B cell (primary cell): Measurements from ENCODE around the gene AOPEP. TPM values are rescaled to one million over a fixed set of nuclear protein-coding genes. Genes with fewer than 3 reads are reported as not detected.

Source experiments
- ATAC-seq: fragments of 200-7000 bp; cut with Tn5 transposase; one replicate; pipeline ENCODE4 v1.10.0; 2021; ENCODE audit warnings: low read depth, mild to moderate bottlenecking, moderate number of reproducible peaks, moderate library complexity
- CTCF ChIA-PET: fragments of 350-600 bp; sonication (Branson Sonifier 250); formaldehyde crosslinking; loops from one replicate; lab custom pipeline; 2021; ENCODE audit warnings: antibody characterized with exemption, inconsistent platforms; lab: Charles Lee
- POLR2A ChIA-PET: fragments of 350-600 bp; sonication (Branson Sonifier 250); formaldehyde crosslinking; loops from one replicate; lab custom pipeline; 2021; ENCODE audit warnings: antibody characterized with exemption; lab: Charles Lee
- DNase-seq: peaks from one replicate; pipeline ENCODE4 v3.0.0; 2013
- H2AFZ ChIP-seq: 2 replicates; pipeline ENCODE4 v1.6.1; 2012; ENCODE audit warnings: mild to moderate bottlenecking, low read depth, low read length; ENCODE audit not compliant: insufficient read depth, poor library complexity, severe bottlenecking
- H3K27ac ChIP-seq, 2 donors: 1 replicate in 1 of 2; 2 replicates in 1 of 2; pipeline ENCODE4 v1.5.1; 2012 to 2013; ENCODE audit warnings: low read length in 2 of 2, mild to moderate bottlenecking in 2 of 2, moderate library complexity in 1 of 2
- H3K27me3 ChIP-seq, 4 experiments: fragments of 200-600 bp in 1 of 4; sonication (generic) in 1 of 4; replicated peaks in 1 of 4; 1 replicate in 2 of 4; 2 replicates in 2 of 4; pipeline versions ENCODE4 v1.6.1 to v1.7.0; 2013 to 2016; ENCODE audit warnings: low read length in 3 of 4, mild to moderate bottlenecking in 2 of 4, mixed read lengths in 1 of 4, moderate library complexity in 1 of 4; ENCODE audit not compliant: insufficient read depth in 4 of 4, control insufficient read depth in 3 of 4; ENCODE audit errors: control extremely low read depth in 1 of 4
- H3K36me3 ChIP-seq, 2 experiments: replicated peaks in 1 of 2; 1 replicate in 1 of 2; 2 replicates in 1 of 2; pipeline versions ENCODE4 v1.6.1 to v1.7.1; 2013; ENCODE audit warnings: low read length in 1 of 2; ENCODE audit not compliant: insufficient read depth in 2 of 2, control insufficient read depth in 1 of 2; ENCODE audit errors: control extremely low read depth in 1 of 2, extremely low read depth in 1 of 2
- H3K4me1 ChIP-seq, 2 donors: fragments of 200-600 bp in 1 of 2; sonication (generic) in 1 of 2; 1 replicate in 1 of 2; 2 replicates in 1 of 2; pipeline versions ENCODE4 v1.5.1 to v1.6.1; 2013 to 2017; ENCODE audit warnings: low read length in 2 of 2; ENCODE audit not compliant: control insufficient read depth in 2 of 2, insufficient read depth in 2 of 2
- H3K4me2 ChIP-seq: replicated peaks from 2 replicates; pipeline ENCODE3; 2012; ENCODE audit warnings: mild to moderate bottlenecking, low read depth, low read length; ENCODE audit not compliant: poor library complexity, severe bottlenecking
- H3K4me3 ChIP-seq, 5 experiments: fragments of 200-600 bp in 1 of 5; sonication (generic) in 1 of 5; 1 replicate in 3 of 5; 2 replicates in 2 of 5; pipeline versions ENCODE4 v1.5.1 to v1.7.0; 2011 to 2016; ENCODE audit warnings: low read length in 4 of 5, mild to moderate bottlenecking in 4 of 5, low read depth in 2 of 5, control low read depth in 1 of 5, moderate library complexity in 1 of 5; ENCODE audit not compliant: insufficient read depth in 1 of 5; ENCODE audit errors: control extremely low read depth in 1 of 5, extremely low read depth in 1 of 5
- H3K79me2 ChIP-seq: fragments of 200-600 bp; sonication (generic); one replicate; pipeline ENCODE4 v1.6.0; 2016; ENCODE audit warnings: low read length; ENCODE audit not compliant: control insufficient read depth, insufficient read depth
- H3K9ac ChIP-seq: fragments of 200-600 bp; sonication (generic); 2 replicates; pipeline ENCODE4 v1.6.1; 2017; ENCODE audit warnings: mild to moderate bottlenecking, low read length, moderate library complexity
- H3K9me3 ChIP-seq, 3 donors: one replicate each; pipeline versions ENCODE4 v1.6.1 to v1.7.1; 2013; ENCODE audit warnings: low read length in 2 of 3; ENCODE audit not compliant: control insufficient read depth in 2 of 3, insufficient read depth in 1 of 3; ENCODE audit errors: control extremely low read depth in 1 of 3
- H4K20me1 ChIP-seq: 2 replicates; pipeline ENCODE4 v1.6.0; 2012; ENCODE audit warnings: mild to moderate bottlenecking, low read length; ENCODE audit not compliant: insufficient read depth, control insufficient read depth, poor library complexity, severe bottlenecking
- H3K27ac Mint-ChIP-seq: one replicate; pipeline ENCODE4 v1.8.0; 2021; ENCODE audit warnings: mixed read lengths
- H3K27me3 Mint-ChIP-seq: one replicate; pipeline ENCODE4 v1.8.0; 2021; ENCODE audit warnings: mixed read lengths
- H3K4me1 Mint-ChIP-seq: one replicate; pipeline ENCODE4 v1.8.0; 2021; ENCODE audit warnings: mixed read lengths
- H3K4me3 Mint-ChIP-seq: one replicate; pipeline ENCODE4 v1.8.0; 2021; ENCODE audit warnings: mixed read lengths
- H3K9me3 Mint-ChIP-seq: one replicate; pipeline ENCODE4 v1.8.0; 2022; ENCODE audit warnings: mixed read lengths; ENCODE audit not compliant: insufficient read depth
- CTCF ChIP-seq: fragments of 200-600 bp; IDR thresholded peaks from one replicate; pipeline ENCODE4 v1.8.0; 2022; ENCODE audit warnings: antibody characterized with exemption, mild to moderate bottlenecking
- EZH2 ChIP-seq: IDR thresholded peaks from 2 replicates; pipeline ENCODE4 v1.6.1; 2012; ENCODE audit warnings: borderline replicate concordance, low read depth, mild to moderate bottlenecking, moderate library complexity, low read length; ENCODE audit not compliant: insufficient read depth, poor library complexity, severe bottlenecking
- WGBS: methylation state at CpG from one replicate; pipeline ENCODE4 v1.1.5; 2013; ENCODE audit warnings: missing lambda C conversion rate; ENCODE audit not compliant: insufficient coverage; 5-methylcytosine and 5-hydroxymethylcytosine counted together
- intact Hi-C: fragments of 100-400 bp; cut with micrococcal nuclease; formaldehyde crosslinking; loops from one replicate; pipeline ENCODE4 v1.10.0; 2022
- polyA plus RNA-seq: library from polyadenylated mRNA; depleted of rRNA; stranded (reverse); fragments of >200 nt; gene quantifications from 2 replicates; pipeline ENCODE4 v1.2.3, GENCODE V29; 2012
- total RNA-seq, 2 donors: library from RNA; stranded (reverse); fragments of 120-200 nt in 1 of 2; gene quantifications; 1 replicate in 1 of 2; 2 replicates in 1 of 2; pipeline versions ENCODE4 v1.2.3 to v1.2.4, GENCODE V29; 2013 to 2022

Gene AOPEP
- total and polyA plus RNA-seq, 2 donors (not counting 1 experiment from before 2014, with no cell fraction given): 5.1 to 35.8 TPM

GRCh38 chr9:94892675-94893074, 166.2 kb downstream of the AOPEP start:
- Histone ChIP-seq H2AFZ (no peak overlapping the region), H3K4me1 (no peaks in the 10 kb centered on the region), H4K20me1 (no peaks in the 10 kb centered on the region), H3K27ac (no peak overlapping the region), H3K36me3 (no peaks in the 10 kb centered on the region), H3K79me2 (peaks cover 4% of the 10 kb centered on the region), H3K9me3 (peaks cover 0 to 6% (median 5%) of the 10 kb centered on the region in 3 donors), H3K4me3 (no peak overlapping the region), H3K27me3 (no peaks in the 10 kb centered on the region), H3K4me2 (no peak overlapping the region), H3K9ac (no peak overlapping the region)
- Mint-ChIP-seq H3K4me1 (peaks cover 6% of the 10 kb centered on the region), H3K9me3 (peaks cover 9% of the 10 kb centered on the region), H3K4me3 (no peak overlapping the region), H3K27ac (no peak overlapping the region), H3K27me3 (no peaks in the 10 kb centered on the region)
- POLR2A ChIA-PET: no interaction called here
- ATAC-seq (no peak), DNase-seq (no peak)
- no CpG with 5 or more reads among the region's 1 CpG for WGBS
- intact Hi-C loops: no loop called here
- TF ChIP-seq EZH2 (no peak), CTCF (no peak)
- CTCF ChIA-PET: interaction anchor here (0.5 kb wide), 1 partner anchor 11 kb away, joined by 3 read pairs; no protein-coding TSS in a partner anchor

DNA sequence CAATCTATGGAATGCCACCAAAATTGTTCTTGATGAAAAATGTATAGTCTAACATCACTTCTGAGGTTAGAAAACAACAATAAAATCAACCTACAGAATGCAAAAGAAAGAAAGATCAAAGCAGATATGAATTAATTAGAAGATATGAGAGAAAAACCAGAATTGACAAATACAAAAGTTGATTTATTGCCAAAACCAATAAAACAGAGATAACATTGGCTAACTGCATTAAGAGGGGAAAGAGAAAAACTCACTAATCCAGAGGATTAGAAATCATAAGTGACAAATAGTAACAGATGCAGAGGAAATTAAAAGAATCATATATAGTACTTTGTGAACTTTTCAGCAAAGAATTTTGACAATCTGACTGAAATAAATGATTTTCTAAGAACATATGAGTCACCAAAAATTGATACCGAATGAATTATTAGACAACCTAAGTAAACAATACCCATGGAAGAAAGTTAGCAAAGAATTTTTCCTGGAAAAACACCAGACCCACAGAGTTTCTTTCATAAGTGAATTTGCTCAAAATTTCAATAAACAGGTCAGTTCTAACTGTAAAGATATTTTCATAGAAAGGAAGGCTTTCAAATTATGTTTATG, 167.7 kb downstream of the AOPEP start:
- H3K27me3 Mint-ChIP-seq: no peaks in the 10 kb centered on the region
- DNase-seq (no peak), ATAC-seq (no peak)
- Histone ChIP-seq H3K79me2 (peaks cover 4% of the 10 kb centered on the region), H3K27ac (no peak overlapping the region), H3K4me3 (no peak overlapping the region), H3K4me1 (no peaks in the 10 kb centered on the region), H4K20me1 (no peaks in the 10 kb centered on the region), H3K9me3 (peaks cover 0 to 6% (median 5%) of the 10 kb centered on the region in 3 donors), H3K27me3 (no peaks in the 10 kb centered on the region), H3K9ac (no peak overlapping the region), H3K4me2 (no peak overlapping the region), H3K36me3 (no peaks in the 10 kb centered on the region), H2AFZ (no peak overlapping the region)
- H3K9me3 Mint-ChIP-seq: peaks cover 3% of the 10 kb centered on the region
- no peak overlapping the region for H3K27ac Mint-ChIP-seq
- H3K4me3 Mint-ChIP-seq: no peak overlapping the region
- TF ChIP-seq CTCF (no peak), EZH2 (no peak)
- CTCF ChIA-PET: no interaction called here
- intact Hi-C loops: no loop called here
- no peaks in the 10 kb centered on the region for H3K4me1 Mint-ChIP-seq
- POLR2A ChIA-PET: interaction anchor here (0.6 kb wide), 1 partner anchor 162 kb away, joined by 3 read pairs; no protein-coding TSS in a partner anchor
- no CpG with 5 or more reads among the region's 1 CpG for WGBS
